HG02678 (cell line): ENCODE results near the gene PIAS1.

Source experiments
- ATAC-seq: cut with Tn5 transposase; IDR thresholded peaks from one replicate; pipeline ENCODE4 v1.9.1; 2021; ENCODE audit warnings: mild to moderate bottlenecking, moderate library complexity; ENCODE audit not compliant: unreplicated experiment

The PIAS1 gene

DNA sequence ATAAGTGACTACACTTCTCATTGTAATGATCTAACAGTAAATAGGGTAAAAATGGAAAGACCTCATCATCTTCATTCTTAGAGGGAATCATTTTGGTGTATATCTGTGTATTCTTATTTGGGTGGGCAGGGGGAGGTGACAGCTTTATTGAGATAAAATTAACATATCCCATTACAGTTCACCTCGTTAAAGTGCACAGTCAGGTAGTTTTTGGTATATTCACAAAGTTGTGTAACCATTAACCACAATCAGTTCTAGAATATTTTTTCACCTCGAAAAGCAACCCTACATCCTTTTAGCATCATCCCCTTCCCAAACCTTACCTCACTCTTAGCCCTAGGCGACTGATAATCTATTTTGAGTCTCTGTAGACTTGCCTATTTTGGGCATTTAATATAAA is 8.1 kb downstream of the PIAS1 start:
- no peak for ATAC-seq

DNA sequence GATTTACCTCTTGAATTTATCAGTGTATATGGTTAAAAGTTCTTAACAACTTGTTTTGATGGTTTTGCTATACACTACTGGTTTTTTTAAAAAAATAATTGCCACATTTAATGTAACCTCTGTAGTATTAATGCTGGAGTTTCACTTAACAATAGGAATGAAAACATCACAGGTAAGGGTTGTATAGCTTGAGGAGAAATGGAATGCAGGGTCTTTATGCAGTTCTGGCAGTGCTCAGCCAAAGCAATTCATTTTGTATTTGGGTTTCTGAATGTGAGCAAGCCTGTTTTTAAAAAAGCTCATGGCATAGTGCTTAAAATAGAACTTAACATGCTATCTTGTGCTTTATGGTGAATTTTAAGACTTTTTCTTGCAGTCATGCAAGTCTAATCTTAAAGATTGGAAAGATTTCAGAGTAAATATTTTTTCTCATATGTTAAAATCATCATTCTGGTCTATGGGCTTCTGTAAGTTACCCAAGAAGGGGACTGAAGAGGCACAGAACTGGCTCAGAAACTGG is 8.9 kb downstream of the PIAS1 start:
- ATAC-seq: no peak

DNA sequence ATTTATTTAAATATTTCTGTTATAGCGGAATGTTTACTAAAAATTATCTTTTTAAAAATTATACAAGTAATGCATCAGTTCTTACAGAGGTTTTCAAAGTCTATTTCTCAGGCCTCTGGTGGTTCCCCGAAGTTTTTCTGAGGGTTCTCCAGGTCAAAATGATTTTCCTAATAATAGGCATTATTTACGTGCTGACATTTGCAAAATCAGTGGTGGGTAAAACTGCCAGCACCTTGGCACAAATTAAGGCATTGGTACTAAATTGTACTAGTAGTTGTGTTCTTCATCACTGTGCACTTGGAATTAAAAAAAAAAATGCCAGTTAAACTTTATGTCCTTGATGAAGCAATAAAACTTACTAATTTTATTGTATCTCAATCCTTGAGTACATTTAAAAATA is 9.5 kb downstream of the PIAS1 start:
- no peak for ATAC-seq

DNA sequence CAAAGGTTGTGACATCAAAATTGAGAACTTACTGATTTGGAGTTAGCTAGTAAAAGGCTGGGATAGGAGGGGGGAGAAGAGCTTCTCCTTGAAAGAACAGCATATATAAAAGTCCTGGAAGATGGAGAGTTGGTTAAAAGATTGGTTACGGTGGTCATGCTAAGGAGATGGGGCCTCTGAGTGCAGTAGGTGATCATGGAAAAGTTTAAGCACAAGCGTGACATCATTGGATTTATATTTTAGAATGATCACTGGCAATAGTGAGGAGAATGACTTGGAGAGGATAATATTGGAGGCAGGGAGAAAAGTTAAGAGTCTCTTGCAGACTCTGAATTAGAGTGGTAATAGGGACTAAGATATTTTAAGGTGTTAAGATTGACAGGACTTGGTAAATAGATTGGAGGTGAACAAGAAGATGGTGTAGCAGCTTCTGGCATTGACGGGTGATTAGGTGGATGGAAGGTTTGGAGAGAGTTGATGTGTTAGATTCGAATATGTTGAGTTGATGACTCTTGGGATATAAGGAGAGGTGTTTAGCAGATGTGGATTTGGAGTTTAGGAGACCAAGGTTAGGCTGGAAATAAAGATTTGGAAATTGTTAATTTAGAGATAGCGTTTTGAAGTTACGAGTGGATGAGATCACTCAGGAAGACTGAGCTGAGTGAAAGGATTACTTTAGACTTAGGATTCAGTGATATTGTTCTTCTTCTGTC is 19.6 kb downstream of the PIAS1 start:
- no peak for ATAC-seq

DNA sequence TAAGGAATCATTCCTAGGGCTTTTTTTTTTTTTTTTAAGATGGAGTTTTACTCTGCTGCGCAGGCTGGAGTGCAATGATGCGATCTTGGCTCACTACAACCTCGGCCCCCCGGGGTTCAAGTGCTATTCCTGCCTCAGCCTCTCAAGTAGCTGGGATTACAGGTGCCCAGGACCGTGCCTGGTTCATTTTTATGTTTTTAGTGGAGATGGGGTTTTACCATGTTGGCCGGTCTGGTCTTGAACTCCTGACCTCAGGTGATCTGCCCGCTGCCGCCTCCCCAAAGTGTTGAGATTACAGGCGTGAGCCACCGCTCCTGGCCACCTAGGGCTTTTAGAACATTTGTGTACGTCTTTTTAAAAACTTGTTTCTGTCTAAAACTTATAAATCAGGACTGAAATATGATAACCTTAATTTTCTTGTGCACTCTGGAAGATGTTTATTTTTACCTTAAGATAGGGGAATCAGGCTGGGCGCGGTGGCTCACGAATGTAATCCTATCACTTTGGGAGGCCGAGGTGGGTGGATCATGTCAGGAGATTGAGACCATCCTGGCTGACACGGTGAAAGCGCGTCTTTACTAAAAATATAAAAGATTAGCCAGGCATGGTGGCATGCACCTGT is 21.8 kb downstream of the PIAS1 start:
- ATAC-seq: no peak

DNA sequence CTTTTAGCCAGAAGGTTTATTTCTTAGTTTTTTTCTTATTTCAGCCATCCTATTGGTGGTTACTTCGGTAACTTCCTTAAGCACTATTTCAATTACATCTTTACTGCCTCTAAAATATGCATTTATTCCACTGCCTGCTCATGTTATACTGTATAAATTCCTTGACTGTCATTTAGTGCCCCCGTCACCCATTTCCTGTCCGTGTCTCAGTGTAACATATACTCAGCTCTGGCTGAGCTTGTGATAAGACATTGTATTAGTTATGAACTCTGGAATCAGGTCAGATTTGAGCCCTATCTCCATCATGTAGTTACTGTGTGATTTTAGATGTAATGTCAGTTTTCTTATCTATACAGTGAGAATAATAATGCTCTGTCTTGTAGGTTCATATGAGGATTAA is 24.2 kb downstream of the PIAS1 start:
- no peak for ATAC-seq

DNA sequence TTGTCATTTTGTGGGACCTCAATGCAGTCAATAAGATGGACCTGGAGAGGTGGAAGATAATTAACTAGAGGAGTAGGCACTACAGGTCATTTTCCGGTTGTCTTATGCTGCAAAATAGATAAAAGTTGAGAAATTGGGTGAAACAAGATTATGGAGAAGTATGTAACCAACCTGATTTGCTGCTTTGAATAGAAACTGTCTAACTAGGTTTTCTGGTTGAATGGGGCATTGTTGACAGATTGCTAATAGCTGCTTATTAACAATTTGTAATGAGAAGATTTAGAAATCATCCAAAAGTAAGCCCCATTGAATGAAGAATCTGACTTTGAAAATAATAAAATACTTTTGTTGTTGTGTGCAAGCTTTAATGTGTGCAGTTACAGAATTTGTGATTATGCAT is 26.2 kb downstream of the PIAS1 start:
- no peak for ATAC-seq

DNA sequence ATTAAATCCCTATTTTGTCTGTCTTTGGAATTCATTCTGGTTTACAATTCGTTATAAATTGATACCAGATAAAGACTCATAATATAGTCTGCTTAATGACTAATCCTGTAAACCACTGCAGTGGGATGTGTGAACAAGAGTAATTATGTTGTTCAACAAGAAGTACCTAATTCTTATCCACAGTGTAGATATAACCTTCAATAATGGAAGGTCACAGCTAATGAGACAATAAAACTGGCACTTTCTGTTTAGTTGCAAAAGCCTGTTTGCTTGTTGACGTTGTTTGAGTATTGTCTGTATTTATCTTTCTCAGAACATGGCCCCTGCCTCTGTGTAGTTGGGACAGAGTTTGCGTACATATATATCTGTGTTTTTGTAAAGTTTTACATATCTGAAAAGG is 26.7 kb downstream of the PIAS1 start:
- no peak for ATAC-seq

DNA sequence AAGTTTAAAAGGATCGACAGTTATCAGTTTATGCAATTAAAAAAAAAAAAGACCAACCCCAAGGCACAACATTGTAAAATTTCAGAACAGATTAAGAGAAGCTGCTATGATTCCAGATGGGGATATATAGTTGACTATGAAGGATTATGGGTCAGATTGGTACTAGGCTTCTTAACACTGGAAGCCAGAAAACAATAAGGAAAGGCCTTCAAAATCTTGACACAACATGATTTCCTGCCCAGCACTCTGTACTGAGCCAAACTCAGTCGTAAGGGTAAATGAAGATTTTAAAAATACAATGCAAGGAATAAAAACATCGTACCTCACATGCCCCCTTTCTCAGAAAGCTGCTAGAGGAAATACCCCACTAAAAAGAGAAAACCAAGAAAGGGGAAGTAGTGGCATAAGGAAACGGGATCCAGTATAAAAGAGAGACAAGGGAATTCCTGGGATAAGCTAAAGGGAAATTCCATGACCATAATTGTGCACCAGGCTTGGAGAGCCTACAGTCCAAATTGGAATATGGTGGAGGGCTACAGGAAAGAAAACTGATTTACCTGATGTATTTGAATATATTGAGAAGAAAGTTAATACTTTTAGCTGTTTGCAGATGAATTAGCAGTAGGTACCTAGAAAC is 27.9 kb downstream of the PIAS1 start:
- no peak for ATAC-seq

DNA sequence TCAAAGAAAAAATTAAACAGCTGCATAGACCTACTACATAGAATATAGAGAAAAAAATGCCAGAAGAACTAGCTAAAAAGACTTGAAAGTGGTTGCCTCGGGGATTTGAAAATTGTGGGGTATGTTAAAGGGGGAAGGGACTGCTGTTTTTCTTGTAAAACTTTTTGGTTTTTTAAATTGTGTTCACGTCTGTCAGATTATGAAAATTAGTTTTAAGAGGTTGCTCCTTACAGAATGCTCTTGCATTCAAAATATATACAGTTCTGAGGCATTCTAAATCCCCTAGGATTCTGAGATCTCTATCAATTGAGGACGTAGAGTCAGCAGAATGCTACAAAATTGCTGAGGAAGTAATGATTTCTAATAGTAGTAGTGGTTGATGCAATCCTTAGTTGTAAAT is 28.6 kb downstream of the PIAS1 start:
- ATAC-seq: no peak

DNA sequence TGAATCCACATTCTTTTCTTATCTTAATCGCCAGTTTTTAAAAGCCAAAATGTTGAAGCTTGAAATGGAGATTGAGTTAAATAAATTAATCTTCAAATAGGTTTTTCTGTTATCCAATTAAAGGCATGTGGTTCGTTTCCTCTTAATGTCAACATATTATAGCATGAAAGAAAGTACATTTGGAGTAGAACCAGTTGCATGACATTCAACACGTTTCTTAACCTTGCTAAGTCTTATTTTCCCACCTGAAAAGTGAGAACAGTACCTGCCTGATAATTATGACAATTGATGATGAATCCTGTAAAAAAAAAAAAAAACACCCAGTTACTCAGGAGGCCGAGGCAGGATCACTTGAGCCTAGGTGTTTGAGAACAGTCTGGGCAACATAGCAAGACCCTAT is 29.3 kb downstream of the PIAS1 start:
- ATAC-seq: no peak

DNA sequence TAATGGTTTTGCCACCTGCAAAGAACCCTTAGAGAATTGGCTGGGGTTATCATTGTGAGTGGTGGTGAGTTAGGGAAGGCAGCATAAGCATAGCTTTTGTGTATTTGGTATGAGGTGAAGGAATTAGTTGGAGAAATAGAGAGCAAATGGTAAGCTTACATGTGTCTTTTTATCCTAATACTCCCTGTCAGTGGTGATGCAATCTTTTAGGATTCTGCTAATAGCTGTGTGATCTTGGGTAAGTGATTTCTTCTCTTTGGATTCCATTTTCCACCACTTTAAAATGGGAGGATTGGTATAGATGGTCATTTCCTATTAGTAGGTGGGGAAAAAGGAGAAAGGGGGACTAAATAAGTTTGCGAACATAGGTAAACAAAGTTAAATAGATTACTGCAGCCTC is 30.9 kb downstream of the PIAS1 start:
- ATAC-seq: no peak

DNA sequence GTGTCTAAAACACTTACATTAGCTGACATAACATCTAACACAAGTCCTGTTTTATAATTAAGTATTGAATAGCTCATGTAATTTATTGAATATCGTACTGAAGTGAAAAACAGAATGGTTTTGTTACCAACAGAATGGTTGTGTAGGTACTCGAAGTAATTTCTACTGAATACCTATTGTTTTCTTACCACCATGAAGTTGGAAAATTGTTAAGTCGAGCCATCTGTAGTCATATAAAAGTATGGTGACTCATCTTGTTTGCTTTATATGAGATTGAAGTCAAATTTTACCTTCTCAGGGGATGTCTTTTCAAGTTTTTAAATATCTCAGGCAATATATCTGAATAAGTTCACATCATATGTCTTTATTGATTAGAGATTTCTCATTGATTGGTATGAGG is 37.6 kb downstream of the PIAS1 start:
- ATAC-seq: no peak

DNA sequence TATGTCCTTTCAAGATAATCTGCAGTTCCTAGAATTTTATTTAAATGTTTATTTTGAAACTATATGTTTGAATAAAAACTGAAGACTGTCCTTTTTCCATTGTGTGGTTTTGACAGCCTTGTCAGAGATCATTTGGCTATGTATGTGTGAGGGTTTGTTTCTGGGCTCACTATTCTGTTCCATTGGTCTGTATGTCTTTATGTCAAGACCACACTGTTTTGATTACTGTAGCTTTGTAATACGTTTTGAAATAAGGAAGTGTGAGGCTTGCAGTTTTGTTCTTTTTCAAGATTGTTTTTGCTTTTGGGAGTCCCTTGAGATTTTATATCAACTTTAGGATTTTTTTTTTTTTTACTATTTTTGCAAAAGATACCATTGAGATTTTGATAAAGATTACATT is 42.0 kb downstream of the PIAS1 start:
- no peak for ATAC-seq

DNA sequence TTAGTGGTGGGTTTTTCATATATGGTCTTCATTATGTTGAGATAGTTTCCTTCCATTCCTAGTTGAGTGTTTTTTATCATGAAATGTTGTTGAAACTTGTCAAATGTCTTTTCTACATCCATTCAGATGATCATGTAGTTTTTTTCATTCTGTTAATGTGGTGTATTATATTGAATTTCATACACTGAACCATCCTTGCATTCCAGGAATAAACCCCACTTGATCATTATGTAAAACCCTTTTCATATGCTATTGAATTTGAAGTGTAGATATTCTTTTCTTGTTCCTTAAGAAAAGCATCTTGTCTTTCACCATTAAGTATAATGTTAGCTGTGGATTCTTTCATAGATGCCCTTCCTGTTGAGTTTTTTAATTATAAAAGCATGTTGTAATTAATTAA is 42.9 kb downstream of the PIAS1 start:
- no peak for ATAC-seq

DNA sequence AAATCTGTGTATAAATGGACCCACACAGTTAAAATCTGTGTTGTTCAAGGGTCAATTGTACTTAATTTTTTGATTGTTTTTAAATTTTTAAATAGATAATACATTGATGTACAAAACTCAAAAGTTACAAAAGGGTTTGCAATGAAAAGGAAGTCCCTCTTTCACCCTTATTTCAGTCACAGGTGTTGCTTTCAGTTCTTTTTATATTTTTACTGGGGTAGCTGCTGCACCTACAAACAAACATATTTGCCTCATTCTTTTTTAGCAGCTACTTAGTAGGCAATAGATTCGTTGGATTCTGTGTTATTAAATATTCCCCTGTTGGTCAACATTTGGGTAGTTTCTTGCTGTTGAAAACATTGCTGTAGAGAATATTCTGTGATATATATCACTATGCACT is 44.4 kb downstream of the PIAS1 start:
- no peak for ATAC-seq

DNA sequence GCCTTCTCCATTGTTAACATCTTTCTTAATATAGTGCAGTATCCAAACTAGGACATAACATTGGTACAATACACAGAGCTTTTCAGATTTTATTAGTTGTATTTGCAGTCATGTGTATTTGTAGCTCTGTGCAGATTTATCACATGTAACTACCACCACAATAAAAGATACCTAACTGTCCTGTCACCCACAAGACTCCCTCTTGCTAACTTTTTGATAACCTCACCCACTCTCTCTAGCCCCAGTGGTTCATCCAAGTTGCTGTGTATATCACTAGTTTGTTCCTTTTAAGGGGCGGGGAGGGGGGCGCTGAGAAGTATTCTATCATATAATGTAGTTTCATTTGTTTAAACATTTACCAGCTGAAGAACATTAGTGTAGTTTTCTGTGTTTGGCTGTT is 46.1 kb downstream of the PIAS1 start:
- ATAC-seq: no peak

DNA sequence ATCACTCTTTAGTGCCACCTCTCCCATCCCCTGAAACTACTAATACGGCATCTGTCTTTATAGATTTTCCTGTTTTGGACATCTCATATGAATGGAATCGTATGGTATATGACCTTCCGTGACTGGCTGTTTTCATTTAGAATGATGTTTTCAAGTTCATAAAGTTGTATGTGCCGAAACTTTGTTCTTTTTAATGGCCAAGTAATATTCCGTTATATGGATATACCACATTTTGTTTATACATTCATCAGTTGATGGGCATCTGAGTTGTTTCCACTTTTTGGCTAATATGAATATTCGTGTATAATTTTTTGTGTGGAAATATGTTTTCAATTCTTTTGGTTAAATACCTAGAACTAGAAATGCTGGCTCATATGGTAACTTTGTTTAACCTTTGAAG is 49.5 kb downstream of the PIAS1 start:
- no peak for ATAC-seq

DNA sequence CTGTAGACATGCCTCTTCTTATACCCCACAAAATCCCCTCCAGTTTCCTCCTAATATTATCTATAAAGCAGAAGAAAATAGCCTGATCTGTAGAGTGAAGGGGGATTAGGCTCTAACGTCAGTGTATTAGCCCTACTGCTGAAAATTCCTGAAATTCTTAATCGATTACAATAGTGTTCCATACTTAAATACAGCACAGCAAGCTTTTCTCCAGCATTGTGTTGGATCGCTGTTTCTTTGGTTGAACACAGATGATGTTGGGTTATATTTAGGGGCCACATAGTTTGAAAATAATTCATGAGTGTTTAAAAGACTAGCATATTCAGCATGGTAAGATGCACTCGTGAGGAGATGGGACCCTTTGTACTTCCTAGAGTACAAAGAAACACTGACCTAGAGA is 52.5 kb downstream of the PIAS1 start:
- no peak for ATAC-seq

DNA sequence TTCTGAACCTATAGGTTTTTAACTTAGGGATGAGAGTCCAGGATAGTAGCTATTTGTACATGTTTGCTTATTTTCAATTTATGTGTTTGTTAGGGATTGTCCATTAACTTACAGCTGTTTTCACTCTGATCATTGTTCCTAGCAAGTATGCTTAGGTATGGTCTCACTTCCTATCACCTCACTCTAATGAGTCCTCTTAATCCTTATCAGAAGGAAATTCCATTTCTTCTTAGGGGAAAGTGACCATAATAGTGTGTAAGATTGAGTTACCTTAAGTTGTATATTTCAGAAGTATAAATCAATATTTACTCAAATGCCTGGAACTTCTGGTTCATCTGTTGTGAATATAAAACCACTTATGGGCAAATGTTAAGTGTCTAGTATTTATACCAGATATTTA is 53.0 kb downstream of the PIAS1 start:
- ATAC-seq: no peak

DNA sequence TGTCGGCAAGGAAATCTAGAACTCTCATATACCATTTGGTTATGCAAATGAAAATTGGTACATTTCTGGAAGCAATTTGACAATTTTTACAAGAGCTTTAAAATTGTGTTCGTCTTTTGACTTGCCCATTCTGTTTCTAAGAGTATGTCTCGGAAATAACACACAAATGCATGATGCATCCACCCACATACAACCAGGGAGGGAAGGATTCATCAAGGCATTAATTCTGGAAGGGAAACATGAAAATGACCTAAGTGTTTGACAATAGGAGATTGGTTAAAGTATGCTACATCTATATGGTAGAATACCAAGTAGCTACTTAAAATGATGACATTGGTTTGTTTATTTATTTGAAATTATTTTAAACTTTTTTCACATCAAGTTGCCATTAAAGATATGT is 58.6 kb downstream of the PIAS1 start:
- ATAC-seq: no peak

DNA sequence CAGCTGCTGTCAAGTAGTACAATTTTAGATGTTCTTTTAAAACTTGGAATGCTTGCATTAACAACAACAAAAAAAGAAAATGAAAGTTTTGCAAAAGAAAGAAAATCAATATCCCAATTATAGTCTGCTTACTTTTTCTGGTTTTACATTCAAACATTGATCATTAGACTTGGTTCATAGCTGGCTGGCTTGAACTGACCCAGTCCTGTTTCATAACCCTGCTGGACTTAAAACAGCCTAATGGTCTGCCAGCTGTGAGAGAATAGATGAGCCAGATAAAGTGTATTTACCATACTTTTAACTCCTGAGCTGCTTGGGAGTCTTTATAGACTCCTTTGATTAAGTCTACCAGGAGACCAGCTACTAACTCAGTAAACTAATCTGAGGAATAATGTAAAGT is 59.2 kb downstream of the PIAS1 start:
- ATAC-seq: no peak
